GM19025 (cell line): ENCODE measurements around the gene MACROD2.
A peak's percentile ranks its signal among the peaks of the same experiment; 100 is the strongest.

ENCODE experiments used
- ATAC-seq: cut with Tn5 transposase; IDR thresholded peaks from one replicate; pipeline ENCODE4 v1.9.1; 2021; ENCODE audit warnings: mild to moderate bottlenecking, low read depth, moderate library complexity; ENCODE audit not compliant: unreplicated experiment

The MACROD2 gene

GRCh38 chr20:14497004-14497403, 501.7 kb downstream of the MACROD2 start:
- no peak for ATAC-seq

GRCh38 chr20:14498772-14499171, 503.5 kb downstream of the MACROD2 start:
- ATAC-seq, result no peak

DNA sequence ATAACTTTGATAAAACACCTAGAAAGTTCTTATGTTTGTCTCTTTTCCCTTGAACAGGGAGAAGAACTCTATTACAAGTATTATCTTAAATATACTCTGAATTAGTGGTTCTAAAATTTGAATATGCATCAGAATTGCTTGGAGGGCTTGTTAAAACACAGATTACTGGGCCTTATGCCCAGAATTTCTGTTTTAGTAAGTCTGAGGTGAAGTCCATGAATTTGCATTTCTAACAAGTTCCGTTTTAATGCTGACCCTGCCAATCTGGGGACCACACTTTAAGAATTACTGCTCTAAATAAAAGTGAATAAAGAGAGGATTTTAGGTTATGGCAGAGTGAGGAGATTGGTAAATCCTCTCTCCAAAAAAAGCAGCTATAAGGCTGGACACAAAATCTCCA, 510.2 kb downstream of the MACROD2 start:
- no peak for ATAC-seq

GRCh38 chr20:14507711-14508110, 512.4 kb downstream of the MACROD2 start:
- ATAC-seq, result no peak

GRCh38 chr20:14510341-14510740, 515.0 kb downstream of the MACROD2 start:
- no peak for ATAC-seq

DNA sequence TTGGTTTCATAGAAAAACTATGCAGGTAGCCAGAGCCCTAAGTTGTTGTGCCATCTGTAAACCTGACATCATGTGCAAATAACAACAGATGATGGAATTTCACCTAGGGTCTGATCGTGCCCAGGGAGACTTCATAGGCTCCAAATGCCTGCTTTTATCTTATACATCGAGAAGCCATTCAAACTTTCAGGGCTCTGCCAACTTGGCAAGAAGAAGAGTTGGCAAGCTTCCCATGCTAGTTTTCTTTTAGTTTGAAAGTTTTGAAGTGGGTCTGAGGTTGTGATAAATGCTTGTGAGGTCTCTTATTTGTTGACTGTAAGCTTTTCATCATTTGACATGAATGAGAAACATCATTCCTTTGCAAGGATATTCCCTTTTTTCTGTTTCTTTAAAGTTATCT, 517.5 kb downstream of the MACROD2 start:
- no peak for ATAC-seq

- ATAC-seq, result no peak
These were observed 523.3 kb downstream of the MACROD2 start for GRCh38 chr20:14518648-14519047.

- ATAC-seq, result no peak
These were observed 525.7 kb downstream of the MACROD2 start for GRCh38 chr20:14521016-14521415.

- ATAC-seq, result no peak
These were observed 526.1 kb downstream of the MACROD2 start for GRCh38 chr20:14521436-14521835.

- ATAC-seq, result no peak
These were observed 527.3 kb downstream of the MACROD2 start for GRCh38 chr20:14522595-14522994.

DNA sequence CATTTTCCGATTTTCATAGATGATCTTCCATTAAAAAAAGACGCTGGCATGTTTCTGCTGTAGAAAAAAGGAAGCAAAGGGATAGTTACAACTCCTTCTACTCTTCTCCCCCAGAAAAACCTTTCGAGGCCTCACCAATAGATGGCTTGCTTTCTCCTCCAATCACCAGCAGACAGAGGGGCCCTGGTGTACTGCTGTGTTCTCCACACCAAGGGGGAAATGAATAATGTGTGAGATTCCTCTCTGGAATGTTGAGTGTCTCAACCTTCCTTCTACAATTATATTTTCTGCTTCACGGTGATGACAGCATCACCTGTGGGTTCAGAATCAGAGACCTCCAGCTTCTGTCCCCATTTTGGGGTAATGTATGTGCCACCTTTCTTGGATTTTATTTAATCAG, 527.8 kb downstream of the MACROD2 start:
- no peak for ATAC-seq

DNA sequence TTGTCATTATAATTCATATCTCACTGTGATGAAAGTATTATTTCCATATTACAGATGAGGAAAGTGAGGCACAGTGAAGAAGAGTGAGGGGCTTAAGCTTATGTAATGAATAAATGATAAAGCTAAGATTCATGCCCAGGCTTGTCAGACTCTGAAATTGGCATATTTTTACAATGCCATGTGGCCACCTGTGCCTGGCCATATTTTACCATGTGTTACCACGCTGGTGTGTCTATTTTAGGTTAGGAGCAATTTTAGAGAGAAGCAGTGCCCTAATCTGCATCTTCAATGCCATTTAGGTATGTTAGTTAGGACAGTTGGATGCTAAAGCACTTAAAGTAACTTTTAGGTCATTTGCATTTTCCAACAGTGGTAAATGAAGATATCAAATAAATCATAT, 530.1 kb downstream of the MACROD2 start:
- no peak for ATAC-seq

DNA sequence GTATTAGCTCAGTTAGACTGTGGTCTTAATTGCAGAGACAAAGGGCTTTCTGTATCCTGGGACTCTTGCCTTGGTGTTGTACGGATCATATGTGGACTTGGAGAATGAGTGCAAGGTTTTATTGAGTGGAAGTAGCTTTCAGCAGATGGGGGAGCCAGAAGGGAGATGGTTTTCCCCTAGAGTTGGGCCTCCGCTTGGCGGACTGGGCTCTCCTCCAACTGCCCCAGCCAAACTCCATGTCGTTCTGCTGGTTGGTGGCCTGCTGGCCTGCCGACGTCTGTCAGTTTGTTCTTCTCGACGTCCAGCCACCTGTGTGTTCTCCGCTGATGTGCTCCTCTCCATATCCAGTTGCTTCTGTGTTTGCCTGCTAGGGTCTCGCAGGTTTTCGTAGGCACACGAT, 531.6 kb downstream of the MACROD2 start:
- no peak for ATAC-seq

DNA sequence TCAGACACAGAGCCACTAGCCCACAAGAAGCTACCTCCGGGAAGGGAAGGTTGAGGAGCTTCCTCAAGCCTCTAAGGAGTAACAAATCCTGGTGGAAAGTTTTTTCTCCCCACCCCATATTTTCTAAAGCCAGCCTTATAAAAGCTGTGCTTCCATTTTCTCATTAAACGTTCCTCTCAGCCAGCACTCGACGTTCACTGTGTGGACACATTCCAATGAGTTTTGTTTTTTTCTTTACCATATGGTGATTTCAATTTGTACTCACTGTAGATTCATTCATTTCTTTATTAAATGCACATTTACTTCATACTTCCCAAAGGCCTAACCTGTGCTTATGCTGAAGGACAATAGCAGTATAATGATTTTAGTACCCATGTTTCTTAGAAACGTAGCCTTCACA, 536.5 kb downstream of the MACROD2 start:
- ATAC-seq, result no peak

- no peak for ATAC-seq
These were observed 541.4 kb downstream of the MACROD2 start for GRCh38 chr20:14536738-14537137.

DNA sequence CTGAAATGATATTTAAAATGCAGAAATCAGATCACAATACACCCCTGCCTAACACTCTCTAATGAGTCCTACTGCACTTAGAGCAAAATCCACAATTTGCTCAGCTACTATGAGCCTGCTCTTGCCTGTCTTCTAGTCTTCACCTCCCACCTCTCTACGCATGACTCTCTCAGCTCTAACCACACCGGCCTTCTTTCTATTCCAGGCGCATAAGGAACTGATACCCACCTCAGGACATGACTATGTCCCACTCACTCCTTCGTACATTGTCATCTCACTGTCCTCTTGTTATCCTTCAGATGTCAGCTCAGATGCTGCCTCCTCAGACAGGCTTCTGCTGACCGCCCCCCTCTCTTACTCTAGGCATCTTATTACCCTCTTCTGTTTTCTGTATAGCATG, 543.1 kb downstream of the MACROD2 start:
- peak; percentile 90 for ATAC-seq

GRCh38 chr20:14543040-14543439, 547.7 kb downstream of the MACROD2 start:
- ATAC-seq, result no peak

DNA sequence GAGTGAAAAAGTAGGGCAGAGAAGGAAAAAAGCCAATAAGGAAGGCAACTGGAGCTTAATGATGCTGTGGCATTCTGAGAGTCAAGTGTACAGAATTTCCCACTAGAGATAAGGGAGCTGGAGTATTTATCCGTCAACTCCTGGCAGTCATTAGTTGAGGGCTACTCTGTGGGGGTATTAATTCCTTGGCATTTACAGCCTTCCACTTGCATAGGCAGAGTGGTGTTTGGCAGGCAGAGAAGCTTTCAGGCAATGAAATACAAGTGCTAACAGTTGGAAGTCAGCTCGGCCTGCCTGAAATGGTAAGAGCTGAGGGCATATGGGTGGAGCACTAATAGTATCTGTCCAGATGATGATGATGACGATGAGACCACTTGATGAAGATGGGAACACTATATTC, 549.4 kb downstream of the MACROD2 start:
- no peak for ATAC-seq

GRCh38 chr20:14550655-14551054, 555.3 kb downstream of the MACROD2 start:
- ATAC-seq, result no peak

DNA sequence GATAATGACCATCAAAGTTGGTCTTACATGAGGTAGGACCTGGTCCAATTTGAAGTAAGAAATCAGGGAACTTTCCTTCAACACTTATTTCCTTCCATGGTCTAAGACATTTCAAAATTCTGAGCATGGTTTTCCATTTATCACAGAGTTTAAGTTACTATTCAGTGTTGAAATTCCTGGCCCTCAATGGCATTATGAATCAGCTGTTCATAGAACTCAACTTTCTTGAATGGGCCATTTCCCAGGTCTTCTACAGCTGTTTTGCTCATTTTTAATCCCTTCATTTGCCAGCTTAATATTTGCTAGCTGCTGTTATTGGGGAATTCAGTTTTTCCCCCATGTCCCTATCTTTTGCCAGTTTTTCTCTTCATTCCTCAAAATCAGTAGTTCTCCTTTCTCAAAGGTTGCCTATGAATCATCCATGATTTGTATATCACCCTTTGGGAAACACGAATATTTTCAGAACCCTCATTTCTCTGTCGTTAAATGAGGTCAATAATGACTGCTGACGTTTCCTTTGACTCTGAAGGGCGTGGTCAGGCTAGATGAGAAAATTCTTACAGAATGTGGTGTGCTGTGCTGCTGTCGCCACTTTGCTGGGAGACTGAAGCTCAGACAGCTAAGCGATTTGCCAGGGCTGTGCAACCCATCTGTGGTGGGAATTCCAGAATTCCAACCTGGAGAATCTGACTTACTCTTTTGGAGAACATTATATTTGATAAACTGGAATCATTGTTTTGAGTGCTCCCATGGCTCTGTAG, 558.6 kb downstream of the MACROD2 start:
- no peak for ATAC-seq

DNA sequence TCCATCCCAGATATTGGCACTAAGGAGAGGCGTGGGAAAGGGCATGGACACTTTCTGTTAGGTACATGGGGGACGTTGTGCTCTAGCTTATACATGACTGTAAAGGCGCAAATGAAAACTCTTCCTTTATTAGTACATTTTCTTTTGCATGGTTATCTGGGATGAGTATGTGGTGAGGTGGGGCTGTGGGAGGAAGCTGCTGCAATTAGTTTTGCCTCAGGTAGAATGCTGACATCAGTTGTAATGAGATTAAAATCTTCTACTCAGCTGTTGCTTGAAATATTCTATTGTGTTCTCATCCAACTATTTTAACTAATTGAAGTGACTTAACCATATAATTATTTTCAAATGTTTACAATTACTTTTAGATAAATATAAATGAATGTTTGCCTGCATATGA, 560.4 kb downstream of the MACROD2 start:
- ATAC-seq, result no peak

DNA sequence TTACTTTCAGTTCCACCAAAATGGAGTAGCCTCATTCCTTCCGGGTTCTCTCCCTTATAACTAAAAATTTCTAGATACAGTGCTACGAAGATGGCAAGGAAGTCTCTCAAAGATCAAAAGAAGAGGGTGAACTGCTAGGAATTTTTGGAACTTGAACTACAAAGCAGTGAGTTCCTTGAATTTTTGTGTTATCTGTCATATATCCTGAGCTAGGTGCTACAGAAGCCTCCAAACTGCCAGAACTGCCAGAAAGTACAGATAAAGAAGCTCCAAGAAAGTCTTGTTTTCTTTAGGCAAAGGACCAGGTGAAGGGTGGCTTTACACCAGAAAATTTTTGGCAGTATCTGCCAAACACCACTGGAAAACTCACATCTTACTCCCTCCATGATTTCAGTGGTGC, 560.9 kb downstream of the MACROD2 start:
- ATAC-seq, result no peak

GRCh38 chr20:14559612-14560011, 564.3 kb downstream of the MACROD2 start:
- ATAC-seq, result no peak
